ENCODE data around the gene BAG2.

Gene BAG2

GRCh38 chr6:57174511-57174907 is 2.4 kb downstream of the BAG2 start:
- DNase-seq (ENCODE audit: low spot score) = no peak

- DNase-seq (ENCODE audit: low spot score) = no peak
These were observed 5.6 kb downstream of the BAG2 start for GRCh38 chr6:57177545-57178265.

GRCh38 chr6:57180596-57180995 is 8.5 kb downstream of the BAG2 start:
- DNase-seq (ENCODE audit: low spot score) = no peak

- DNase-seq (ENCODE audit: low spot score) = no peak
These were observed 9.9 kb downstream of the BAG2 start for GRCh38 chr6:57182017-57182432.

- no peak for DNase-seq (ENCODE audit: low spot score)
These were observed 11.2 kb downstream of the BAG2 start for GRCh38 chr6:57183336-57183735.

GRCh38 chr6:57190140-57190539 is 18.0 kb downstream of the BAG2 start:
- peak; percentile 13 for DNase-seq (ENCODE audit: low spot score)

GRCh38 chr6:57193177-57193576 is 21.1 kb downstream of the BAG2 start:
- DNase-seq (ENCODE audit: low spot score) = no peak

- no peak for DNase-seq (ENCODE audit: low spot score)
These were observed 23.3 kb downstream of the BAG2 start for GRCh38 chr6:57195457-57195856.

GRCh38 chr6:57198926-57199636 is 27.0 kb downstream of the BAG2 start:
- DNase-seq (ENCODE audit: low spot score) = no peak

- DNase-seq (ENCODE audit: low spot score) = no peak
These were observed 29.6 kb downstream of the BAG2 start for GRCh38 chr6:57201718-57202117.

GRCh38 chr6:57205550-57206328 is 33.6 kb downstream of the BAG2 start:
- no peak for DNase-seq (ENCODE audit: low spot score)

GRCh38 chr6:57207141-57207540 is 35.0 kb downstream of the BAG2 start:
- no peak for DNase-seq (ENCODE audit: low spot score)

GRCh38 chr6:57207872-57208271 is 35.7 kb downstream of the BAG2 start:
- DNase-seq (ENCODE audit: low spot score) = no peak

- no peak for DNase-seq (ENCODE audit: low spot score)
These were observed 36.9 kb downstream of the BAG2 start for GRCh38 chr6:57209030-57209429.

- DNase-seq (ENCODE audit: low spot score) = no peak
These were observed 37.9 kb downstream of the BAG2 start for GRCh38 chr6:57210060-57210459.

GRCh38 chr6:57215260-57215659 is 43.1 kb downstream of the BAG2 start:
- DNase-seq (ENCODE audit: low spot score) = no peak

GRCh38 chr6:57216235-57217101 is 44.3 kb downstream of the BAG2 start:
- peak; percentile 24 for DNase-seq (ENCODE audit: low spot score)

- DNase-seq (ENCODE audit: low spot score) = no peak
These were observed 45.1 kb downstream of the BAG2 start for GRCh38 chr6:57217270-57217669.

- DNase-seq (ENCODE audit: low spot score) = no peak
These were observed 48.1 kb downstream of the BAG2 start for GRCh38 chr6:57220083-57220703.

GRCh38 chr6:57221191-57221935 is 49.2 kb downstream of the BAG2 start:
- DNase-seq (ENCODE audit: low spot score) = peak; percentile 20
